HG03342 (cell line): ENCODE measurements around the gene ABCA4.
"Not testable (repeated sequence)": the region's sequence is repeated elsewhere in the genome, so short reads cannot be mapped to it uniquely, and the experiment has no call there.

Source experiments
- ATAC-seq: cut with Tn5 transposase; IDR thresholded peaks from one replicate; pipeline ENCODE4 v1.9.1; 2021; ENCODE audit warnings: mild to moderate bottlenecking, moderate library complexity; ENCODE audit not compliant: unreplicated experiment

Gene ABCA4

GRCh38 chr1:94011709-94012595 is 109.0 kb downstream of the ABCA4 start:
- no peak for ATAC-seq

- ATAC-seq = no peak
These were observed 109.8 kb downstream of the ABCA4 start for GRCh38 chr1:94011129-94011528.

- no peak for ATAC-seq
These were observed 111.6 kb downstream of the ABCA4 start for GRCh38 chr1:94009304-94009703.

GRCh38 chr1:94006604-94007003 is 114.3 kb downstream of the ABCA4 start:
- no peak for ATAC-seq

GRCh38 chr1:94004924-94005323 is 116.0 kb downstream of the ABCA4 start:
- ATAC-seq = no peak

GRCh38 chr1:94002046-94002787 is 118.7 kb downstream of the ABCA4 start:
- no peak for ATAC-seq

GRCh38 chr1:94001397-94002045 is 119.4 kb downstream of the ABCA4 start:
- no peak for ATAC-seq

GRCh38 chr1:94000510-94001282 is 120.3 kb downstream of the ABCA4 start:
- no peak for ATAC-seq

GRCh38 chr1:93999840-94000415 is 121.0 kb downstream of the ABCA4 start:
- no peak for ATAC-seq

GRCh38 chr1:93998532-93998931 is 122.4 kb downstream of the ABCA4 start:
- ATAC-seq = not testable (repeated sequence)

GRCh38 chr1:93997756-93998155 is 123.2 kb downstream of the ABCA4 start:
- ATAC-seq = no peak

GRCh38 chr1:93995837-93996536 is 125.0 kb downstream of the ABCA4 start:
- no peak for ATAC-seq

GRCh38 chr1:93993731-93994130 is 127.2 kb downstream of the ABCA4 start:
- no peak for ATAC-seq

GRCh38 chr1:93992954-93993353 is 128.0 kb downstream of the ABCA4 start:
- no peak for ATAC-seq

- no peak for ATAC-seq
These were observed 128.8 kb downstream of the ABCA4 start for GRCh38 chr1:93992190-93992589.

- ATAC-seq = no peak
These were observed 129.7 kb downstream of the ABCA4 start for GRCh38 chr1:93991271-93991670.

- not testable (repeated sequence) for ATAC-seq
These were observed 130.5 kb downstream of the ABCA4 start for GRCh38 chr1:93990477-93990876.

- no peak for ATAC-seq
These were observed 130.9 kb downstream of the ABCA4 start for GRCh38 chr1:93990010-93990409.

GRCh38 chr1:93989601-93990000 is 131.3 kb downstream of the ABCA4 start:
- ATAC-seq = no peak
